GM12873 (cell line): Measurements from ENCODE around the gene NSG1.

Experiments
- CTCF ChIP-seq: IDR thresholded peaks from 2 replicates; pipeline ENCODE4 v1.5.1; 2012; ENCODE audit warnings: low read depth, mild to moderate bottlenecking, moderate library complexity, low read length, control low read depth; ENCODE audit not compliant: insufficient read depth; ENCODE audit errors: missing control alignments

Gene NSG1

GRCh38 chr4:4415107-4415805 lies 28.4 kb downstream of the NSG1 start:
- TF ChIP-seq CTCF: no peak

GRCh38 chr4:4415806-4416805 lies 29.2 kb downstream of the NSG1 start:
- no peak for TF ChIP-seq CTCF

GRCh38 chr4:4416981-4417380 lies 30.1 kb downstream of the NSG1 start:
- TF ChIP-seq CTCF: no peak

GRCh38 chr4:4417886-4418285 lies 31.0 kb downstream of the NSG1 start:
- TF ChIP-seq CTCF: no peak

- no peak for TF ChIP-seq CTCF
Measured at GRCh38 chr4:4418676-4419390, 31.9 kb downstream of the NSG1 start.

- TF ChIP-seq CTCF: no peak
Measured at GRCh38 chr4:4419896-4420295, 33.0 kb downstream of the NSG1 start.

- no peak for TF ChIP-seq CTCF
Measured at GRCh38 chr4:4420421-4420820, 33.5 kb downstream of the NSG1 start.
